Activated CD4-positive, alpha-beta T cell treated with anti-CD3 and anti-CD28 coated beads, Interleukin-2, amount 10 ng/mL, durations not matched to agents 7 days and 5 days (primary cell): Measurements from ENCODE around the gene C12orf42. TPM values are rescaled to one million over a fixed set of nuclear protein-coding genes. Genes with fewer than 3 reads are reported as not detected.

Experiments used
- CTCF ChIA-PET: fragments of 350-600 bp; sonication (Branson Sonifier 250); formaldehyde crosslinking; loops from one replicate; lab custom pipeline; 2021; ENCODE audit warnings: antibody characterized with exemption; lab: Charles Lee
- POLR2A ChIA-PET: fragments of 350-600 bp; sonication (Branson Sonifier 250); formaldehyde crosslinking; loops from one replicate; lab custom pipeline; 2021; ENCODE audit warnings: antibody characterized with exemption; lab: Charles Lee
- DNase-seq: peaks from one replicate; pipeline ENCODE4 v3.0.0-alpha.2; 2020
- H3K27ac Mint-ChIP-seq: one replicate; pipeline ENCODE4 v1.8.0; 2021; ENCODE audit warnings: mild to moderate bottlenecking, moderate library complexity, mixed read lengths
- H3K27me3 Mint-ChIP-seq: one replicate; pipeline ENCODE4 v1.8.0; 2021; ENCODE audit warnings: mixed read lengths
- H3K36me3 Mint-ChIP-seq: one replicate; pipeline ENCODE4 v1.8.0; 2021; ENCODE audit warnings: low read depth, mixed read lengths
- H3K4me1 Mint-ChIP-seq: one replicate; pipeline ENCODE4 v1.8.0; 2021; ENCODE audit warnings: mixed read lengths
- H3K4me3 Mint-ChIP-seq: one replicate; pipeline ENCODE4 v1.8.0; 2021; ENCODE audit warnings: mild to moderate bottlenecking, moderate library complexity, mixed read lengths
- H3K9me3 Mint-ChIP-seq: one replicate; pipeline ENCODE4 v1.8.0; 2021; ENCODE audit warnings: mixed read lengths
- total RNA-seq, 2 experiments: library from RNA; stranded (reverse); gene quantifications; one replicate each; pipeline ENCODE4 v1.2.3, GENCODE V29; 2021

The C12orf42 gene
- total RNA-seq, 2 experiments from 2014 or later, result 0.57 to 1.0 TPM

- no peaks in the 10 kb centered on the region for H3K36me3 Mint-ChIP-seq
- ChIA-PET POLR2A (no interaction called here), CTCF (interaction anchor here (1.4 kb wide), 1 partner anchor 12 kb away, joined by 4 read pairs; no protein-coding TSS in a partner anchor)
- peaks cover 1% of the 10 kb centered on the region for H3K27me3 Mint-ChIP-seq
- H3K4me3 Mint-ChIP-seq, result no peak overlapping the region
- H3K9me3 Mint-ChIP-seq, result no peaks in the 10 kb centered on the region
- DNase-seq, result no peak
- H3K27ac Mint-ChIP-seq, result no peak overlapping the region
- H3K4me1 Mint-ChIP-seq, result no peaks in the 10 kb centered on the region
These were observed 19.6 kb upstream of the C12orf42 start for GRCh38 chr12:103515341-103515740.

- Mint-ChIP-seq H3K9me3 (no peaks in the 10 kb centered on the region), H3K27ac (no peak overlapping the region), H3K4me1 (no peaks in the 10 kb centered on the region), H3K36me3 (no peaks in the 10 kb centered on the region), H3K4me3 (no peak overlapping the region), H3K27me3 (peaks cover 7% of the 10 kb centered on the region)
- POLR2A ChIA-PET, result no interaction called here
- CTCF ChIA-PET, result interaction anchor here (1.4 kb wide), 1 partner anchor 14 kb away, joined by 4 read pairs; no protein-coding TSS in a partner anchor
- no peak for DNase-seq
These were observed 18.1 kb upstream of the C12orf42 start for GRCh38 chr12:103513875-103514274.

GRCh38 chr12:103505371-103506236 lies 9.8 kb upstream of the C12orf42 start:
- CTCF ChIA-PET, result interaction anchor here (1.0 kb wide), 1 partner anchor 9 kb away, joined by 3 read pairs; the partner anchor contains the start of gene C12orf42
- H3K27ac Mint-ChIP-seq, result no peak overlapping the region

GRCh38 chr12:103504606-103505005 lies 8.8 kb upstream of the C12orf42 start:
- H3K27ac Mint-ChIP-seq, result no peak overlapping the region
- no peak overlapping the region for H3K4me3 Mint-ChIP-seq

More at GRCh38 chr12:103505371-103506236, 9.8 kb upstream of the C12orf42 start:
- Mint-ChIP-seq H3K9me3 (no peaks in the 10 kb centered on the region), H3K27me3 (peaks cover 9% of the 10 kb centered on the region), H3K4me1 (peaks cover 6% of the 10 kb centered on the region), H3K36me3 (no peaks in the 10 kb centered on the region), H3K4me3 (no peak overlapping the region)
- DNase-seq, result peak; percentile 7
- POLR2A ChIA-PET, result no interaction called here

GRCh38 chr12:103503546-103504480 lies 8.0 kb upstream of the C12orf42 start:
- CTCF ChIA-PET, result no interaction called here
- H3K4me1 Mint-ChIP-seq, result peaks cover 6% of the 10 kb centered on the region
- H3K27me3 Mint-ChIP-seq, result peaks cover 10% of the 10 kb centered on the region
- H3K4me3 Mint-ChIP-seq, result no peak overlapping the region
- H3K9me3 Mint-ChIP-seq, result no peaks in the 10 kb centered on the region
- no peak overlapping the region for H3K27ac Mint-ChIP-seq
- peak; percentile 59 for DNase-seq
- no peaks in the 10 kb centered on the region for H3K36me3 Mint-ChIP-seq
- POLR2A ChIA-PET, result no interaction called here

More at GRCh38 chr12:103504606-103505005, 8.8 kb upstream of the C12orf42 start:
- Mint-ChIP-seq H3K9me3 (no peaks in the 10 kb centered on the region), H3K4me1 (peaks cover 6% of the 10 kb centered on the region), H3K27me3 (peaks cover 5% of the 10 kb centered on the region), H3K36me3 (no peaks in the 10 kb centered on the region)
- DNase-seq, result no peak
- ChIA-PET CTCF (interaction anchor here (1.0 kb wide), 1 partner anchor 8 kb away, joined by 3 read pairs; the partner anchor contains the start of gene C12orf42), POLR2A (no interaction called here)

GRCh38 chr12:103501447-103501846 lies 5.7 kb upstream of the C12orf42 start:
- Mint-ChIP-seq H3K27ac (no peak overlapping the region), H3K9me3 (peaks cover 3% of the 10 kb centered on the region), H3K4me1 (peaks cover 6% of the 10 kb centered on the region), H3K4me3 (no peak overlapping the region), H3K27me3 (peaks cover 18% of the 10 kb centered on the region), H3K36me3 (no peaks in the 10 kb centered on the region)
- CTCF ChIA-PET, result interaction anchor here (2.4 kb wide), 1 partner anchor 9 kb away, joined by 8 read pairs; no protein-coding TSS in a partner anchor
- no peak for DNase-seq
- POLR2A ChIA-PET, result no interaction called here

- no peak overlapping the region for H3K4me3 Mint-ChIP-seq
- H3K4me1 Mint-ChIP-seq, result peaks cover 10% of the 10 kb centered on the region
- no peaks in the 10 kb centered on the region for H3K36me3 Mint-ChIP-seq
- ChIA-PET POLR2A (no interaction called here), CTCF (no interaction called here)
- no peak overlapping the region for H3K27ac Mint-ChIP-seq
- DNase-seq, result no peak
- H3K9me3 Mint-ChIP-seq, result peaks cover 3% of the 10 kb centered on the region
- H3K27me3 Mint-ChIP-seq, result peaks cover 28% of the 10 kb centered on the region
These were observed 3.8 kb upstream of the C12orf42 start for GRCh38 chr12:103499571-103499970.

GRCh38 chr12:103498990-103499389 lies 3.2 kb upstream of the C12orf42 start:
- DNase-seq, result no peak
- ChIA-PET CTCF (no interaction called here), POLR2A (no interaction called here)
- Mint-ChIP-seq H3K27me3 (peaks cover 34% of the 10 kb centered on the region), H3K4me3 (no peak overlapping the region), H3K9me3 (peaks cover 3% of the 10 kb centered on the region), H3K4me1 (peaks cover 11% of the 10 kb centered on the region), H3K27ac (no peak overlapping the region), H3K36me3 (no peaks in the 10 kb centered on the region)

GRCh38 chr12:103494734-103495468 lies 867 bp downstream of the C12orf42 start:
- Mint-ChIP-seq H3K36me3 (no peaks in the 10 kb centered on the region), H3K27me3 (peaks cover 47% of the 10 kb centered on the region), H3K9me3 (peaks cover 3% of the 10 kb centered on the region), H3K27ac (no peak overlapping the region), H3K4me1 (peaks cover 11% of the 10 kb centered on the region), H3K4me3 (peak overlapping the region; percentile 64)
- ChIA-PET CTCF (no interaction called here), POLR2A (interaction anchor here (0.6 kb wide), 1 partner anchor 13 kb away, joined by 5 read pairs; no protein-coding TSS in a partner anchor)
- no peak for DNase-seq

- DNase-seq, result no peak
- ChIA-PET POLR2A (interaction anchor here (0.6 kb wide), 1 partner anchor 13 kb away, joined by 5 read pairs; no protein-coding TSS in a partner anchor), CTCF (no interaction called here)
- Mint-ChIP-seq H3K27ac (no peak overlapping the region), H3K4me3 (peak overlapping the region; percentile 64), H3K4me1 (peaks cover 11% of the 10 kb centered on the region), H3K9me3 (peaks cover 3% of the 10 kb centered on the region), H3K36me3 (no peaks in the 10 kb centered on the region), H3K27me3 (peaks cover 42% of the 10 kb centered on the region)
These were observed 1.6 kb downstream of the C12orf42 start for GRCh38 chr12:103494051-103494733.

GRCh38 chr12:103493199-103493598 lies 2.6 kb downstream of the C12orf42 start:
- Mint-ChIP-seq H3K4me3 (no peak overlapping the region), H3K27ac (no peak overlapping the region), H3K36me3 (no peaks in the 10 kb centered on the region), H3K4me1 (peaks cover 11% of the 10 kb centered on the region), H3K9me3 (no peaks in the 10 kb centered on the region), H3K27me3 (peaks cover 39% of the 10 kb centered on the region)
- ChIA-PET CTCF (no interaction called here), POLR2A (no interaction called here)
- DNase-seq, result no peak
